ENCODE results near the gene DHX35.

- TF ChIP-seq, protein P1, sequence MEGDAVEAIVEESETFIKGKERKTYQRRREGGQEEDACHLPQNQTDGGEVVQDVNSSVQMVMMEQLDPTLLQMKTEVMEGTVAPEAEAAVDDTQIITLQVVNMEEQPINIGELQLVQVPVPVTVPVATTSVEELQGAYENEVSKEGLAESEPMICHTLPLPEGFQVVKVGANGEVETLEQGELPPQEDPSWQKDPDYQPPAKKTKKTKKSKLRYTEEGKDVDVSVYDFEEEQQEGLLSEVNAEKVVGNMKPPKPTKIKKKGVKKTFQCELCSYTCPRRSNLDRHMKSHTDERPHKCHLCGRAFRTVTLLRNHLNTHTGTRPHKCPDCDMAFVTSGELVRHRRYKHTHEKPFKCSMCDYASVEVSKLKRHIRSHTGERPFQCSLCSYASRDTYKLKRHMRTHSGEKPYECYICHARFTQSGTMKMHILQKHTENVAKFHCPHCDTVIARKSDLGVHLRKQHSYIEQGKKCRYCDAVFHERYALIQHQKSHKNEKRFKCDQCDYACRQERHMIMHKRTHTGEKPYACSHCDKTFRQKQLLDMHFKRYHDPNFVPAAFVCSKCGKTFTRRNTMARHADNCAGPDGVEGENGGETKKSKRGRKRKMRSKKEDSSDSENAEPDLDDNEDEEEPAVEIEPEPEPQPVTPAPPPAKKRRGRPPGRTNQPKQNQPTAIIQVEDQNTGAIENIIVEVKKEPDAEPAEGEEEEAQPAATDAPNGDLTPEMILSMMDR (IDR thresholded peaks at IDR 0.05; ENCODE audit: low read depth, low read length), result no peak
- no peak for TF ChIP-seq POLR2A (IDR thresholded peaks at IDR 0.05; ENCODE audit: extremely low read depth, insufficient read length)
Observed at GRCh38 chr20:38935967-38936407, 26.2 kb upstream of the DHX35 start.

All from NB4 (cell line).